Cardiac fibroblast (primary cell): ENCODE results near the gene CFAP141.

Experiments
- DNase-seq, 2 donors: peaks; one replicate each; pipeline versions ENCODE4 v3.0.0 to v3.0.0-alpha.2; 2010; ENCODE audit warnings: low read depth in 2 of 2
- H3K4me3 ChIP-seq, 2 donors: replicated peaks in 1 of 2; 1 replicate in 1 of 2; 2 replicates in 1 of 2; pipeline ENCODE4 v1.5.1; 2011; ENCODE audit warnings: low read depth in 2 of 2, low read length in 2 of 2, mild to moderate bottlenecking in 2 of 2, moderate library complexity in 1 of 2
- TF ChIP-seq, protein P1 (sequence below): IDR thresholded peaks from one replicate; pipeline ENCODE4 v1.5.1; 2011; ENCODE audit warnings: low read depth, mild to moderate bottlenecking, low read length, inconsistent platforms

Gene CFAP141

DNA sequence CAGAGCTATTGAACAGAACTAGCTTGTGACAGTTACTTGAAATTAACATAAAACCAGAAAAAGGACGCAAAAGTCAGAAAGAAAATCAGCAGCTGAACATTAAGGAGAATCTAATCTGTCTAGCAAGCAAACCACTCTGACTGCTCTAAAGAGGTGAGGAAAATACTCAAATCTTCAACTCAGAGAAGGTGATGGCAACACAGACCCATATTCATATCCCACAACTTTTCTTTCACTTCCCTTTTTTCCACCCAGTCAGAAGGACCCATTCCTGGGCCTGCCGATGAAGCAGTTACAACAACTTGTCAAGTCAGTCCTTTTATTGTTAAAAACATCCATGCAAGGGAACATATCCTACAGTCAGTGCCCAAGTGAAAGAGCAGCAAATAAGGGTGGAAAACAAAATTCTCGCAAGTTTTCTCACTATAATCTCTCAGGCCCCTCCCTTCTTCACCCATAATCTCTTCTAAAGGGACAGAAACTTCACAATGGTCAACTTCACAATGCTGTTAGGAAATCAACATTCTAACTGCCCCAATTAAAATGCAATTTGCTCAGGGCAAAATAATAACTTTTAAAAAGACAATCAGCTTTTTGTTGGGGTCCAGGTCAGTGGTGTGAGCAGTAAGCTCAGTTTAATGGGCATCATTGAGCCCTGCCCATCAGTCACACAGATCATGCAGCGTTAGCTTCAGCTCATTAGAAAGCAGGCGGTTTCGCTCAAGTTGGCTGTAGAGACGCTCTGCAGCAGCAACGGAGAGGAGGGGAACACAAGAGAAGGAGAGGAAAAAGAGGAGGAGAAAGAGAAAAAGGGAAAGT, 47.6 kb downstream of the CFAP141 start:
- no peak overlapping the region for H3K4me3 ChIP-seq
- DNase-seq, result no peak
- TF ChIP-seq, protein P1, sequence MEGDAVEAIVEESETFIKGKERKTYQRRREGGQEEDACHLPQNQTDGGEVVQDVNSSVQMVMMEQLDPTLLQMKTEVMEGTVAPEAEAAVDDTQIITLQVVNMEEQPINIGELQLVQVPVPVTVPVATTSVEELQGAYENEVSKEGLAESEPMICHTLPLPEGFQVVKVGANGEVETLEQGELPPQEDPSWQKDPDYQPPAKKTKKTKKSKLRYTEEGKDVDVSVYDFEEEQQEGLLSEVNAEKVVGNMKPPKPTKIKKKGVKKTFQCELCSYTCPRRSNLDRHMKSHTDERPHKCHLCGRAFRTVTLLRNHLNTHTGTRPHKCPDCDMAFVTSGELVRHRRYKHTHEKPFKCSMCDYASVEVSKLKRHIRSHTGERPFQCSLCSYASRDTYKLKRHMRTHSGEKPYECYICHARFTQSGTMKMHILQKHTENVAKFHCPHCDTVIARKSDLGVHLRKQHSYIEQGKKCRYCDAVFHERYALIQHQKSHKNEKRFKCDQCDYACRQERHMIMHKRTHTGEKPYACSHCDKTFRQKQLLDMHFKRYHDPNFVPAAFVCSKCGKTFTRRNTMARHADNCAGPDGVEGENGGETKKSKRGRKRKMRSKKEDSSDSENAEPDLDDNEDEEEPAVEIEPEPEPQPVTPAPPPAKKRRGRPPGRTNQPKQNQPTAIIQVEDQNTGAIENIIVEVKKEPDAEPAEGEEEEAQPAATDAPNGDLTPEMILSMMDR, result no peak

DNA sequence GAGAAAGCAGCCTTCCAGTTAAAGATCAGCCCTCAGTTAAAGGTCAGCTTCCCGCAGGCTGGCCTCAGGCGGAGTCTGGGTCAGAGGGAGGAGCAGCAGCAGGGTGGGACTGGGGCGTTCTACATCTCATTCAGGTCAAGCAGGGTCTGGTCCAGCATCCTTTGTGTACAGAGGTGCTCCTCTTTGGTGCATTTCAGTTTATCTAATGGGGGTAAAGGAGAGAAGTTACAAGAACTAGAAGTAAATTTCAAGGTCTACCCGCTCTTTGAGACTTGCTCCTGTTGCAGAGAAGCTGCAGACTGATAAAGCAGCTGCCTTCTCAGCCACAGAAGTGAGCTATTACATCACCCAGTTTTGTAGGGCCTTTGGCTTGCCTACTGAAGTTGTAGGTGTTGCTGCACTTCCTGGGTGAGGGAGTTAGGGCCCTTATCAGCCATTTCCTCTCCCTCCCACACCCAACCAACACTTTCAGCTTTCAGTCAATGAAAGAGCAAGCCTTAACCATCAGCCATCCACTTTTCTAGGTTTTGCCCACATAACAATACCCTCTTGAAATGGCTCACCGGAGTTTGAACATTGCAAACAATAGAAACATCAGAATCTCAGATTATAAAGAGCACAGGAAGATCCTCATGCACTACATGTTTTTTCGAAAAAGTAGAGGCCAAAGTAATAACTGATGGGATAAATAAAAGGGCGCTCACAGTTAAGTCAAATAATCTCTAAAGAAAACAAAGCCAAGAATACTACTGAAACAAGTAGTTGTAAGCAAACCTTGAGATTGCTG, 48.4 kb downstream of the CFAP141 start:
- TF ChIP-seq, protein P1, result no peak
- DNase-seq, result peak; percentile 50 to 68
- no peak overlapping the region for H3K4me3 ChIP-seq

DNA sequence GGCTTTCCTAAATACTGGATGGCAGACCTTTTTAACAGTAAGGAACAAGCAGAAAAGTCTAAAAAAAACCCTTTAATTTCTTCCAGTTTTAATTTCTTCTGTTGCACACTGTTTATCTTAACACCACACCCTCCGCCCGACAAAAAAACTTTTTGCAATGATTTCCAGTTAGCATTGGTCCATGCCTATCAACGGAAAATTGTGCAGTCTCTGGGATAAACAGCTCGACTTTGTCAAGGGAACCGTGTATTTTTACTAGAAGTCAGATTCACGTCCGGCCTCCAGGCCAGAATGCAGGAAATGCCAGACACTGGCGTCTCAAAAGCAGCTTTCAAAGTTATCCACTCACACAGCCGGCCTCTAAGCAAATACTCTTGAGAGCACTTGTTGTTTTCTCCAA, 50.9 kb downstream of the CFAP141 start:
- DNase-seq, result peak; percentile 67 to 96
- no peak overlapping the region for H3K4me3 ChIP-seq
- TF ChIP-seq, protein P1, result no peak

DNA sequence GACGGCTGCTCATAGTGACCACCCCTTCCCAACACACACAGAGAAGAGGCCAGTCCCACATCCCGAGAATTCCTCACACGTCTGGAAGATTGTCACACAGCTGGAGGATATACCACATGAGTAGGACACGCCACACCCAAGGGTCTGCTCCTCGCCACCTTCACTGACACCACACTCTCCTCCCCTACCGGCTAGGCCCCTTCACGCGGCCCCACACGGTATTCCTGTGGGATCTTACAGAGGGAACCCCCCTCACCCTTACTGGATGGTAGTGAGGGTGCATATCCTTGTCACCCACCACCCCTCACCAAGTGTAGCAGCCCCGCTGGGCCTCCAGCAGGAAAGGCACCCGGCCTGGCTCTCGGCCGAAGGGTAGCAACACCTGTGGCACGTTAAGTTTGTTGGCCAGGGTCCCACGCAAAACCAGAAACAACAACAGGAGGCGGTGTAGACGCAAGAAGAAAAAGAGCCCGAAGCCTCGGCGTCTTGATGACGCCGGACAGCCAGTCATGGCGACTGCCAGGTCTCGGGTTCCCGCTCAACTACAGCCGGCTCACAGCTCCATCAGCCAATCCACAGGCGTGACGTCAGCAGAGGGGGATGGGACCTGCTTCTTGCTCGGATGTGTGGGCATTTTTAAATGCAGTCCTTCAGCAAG, 51.5 kb downstream of the CFAP141 start, which contains the start of gene NUP210L:
Gene NUP210L (minus strand): TSS at position 540 of the 658 bp plus-strand sequence.
- peak; percentile 53 to 86 for DNase-seq
- H3K4me3 ChIP-seq, result no peak within 1 kb of the TSS
- TF ChIP-seq, protein P1, result no peak

DNA sequence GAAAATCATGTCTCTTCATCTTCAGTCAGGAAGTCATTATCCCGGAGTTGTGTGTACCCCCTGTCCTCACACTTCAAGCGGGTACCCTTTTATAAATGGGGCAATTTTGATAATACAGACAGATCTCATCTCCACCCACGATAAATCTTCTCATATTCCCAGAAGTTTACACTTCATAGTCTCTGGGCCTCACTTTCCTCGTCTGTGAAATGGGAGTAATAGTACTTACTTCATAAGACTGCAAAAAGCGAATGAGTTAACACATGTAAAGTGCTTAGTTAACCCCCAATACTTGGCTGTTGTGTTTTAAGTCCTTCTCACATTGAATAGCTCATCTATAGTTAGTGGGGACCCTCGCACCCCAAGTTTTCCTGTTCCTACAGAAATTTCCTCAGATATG, 52.1 kb downstream of the CFAP141 start:
- DNase-seq, result no peak
- TF ChIP-seq, protein P1, result no peak
- no peak overlapping the region for H3K4me3 ChIP-seq

DNA sequence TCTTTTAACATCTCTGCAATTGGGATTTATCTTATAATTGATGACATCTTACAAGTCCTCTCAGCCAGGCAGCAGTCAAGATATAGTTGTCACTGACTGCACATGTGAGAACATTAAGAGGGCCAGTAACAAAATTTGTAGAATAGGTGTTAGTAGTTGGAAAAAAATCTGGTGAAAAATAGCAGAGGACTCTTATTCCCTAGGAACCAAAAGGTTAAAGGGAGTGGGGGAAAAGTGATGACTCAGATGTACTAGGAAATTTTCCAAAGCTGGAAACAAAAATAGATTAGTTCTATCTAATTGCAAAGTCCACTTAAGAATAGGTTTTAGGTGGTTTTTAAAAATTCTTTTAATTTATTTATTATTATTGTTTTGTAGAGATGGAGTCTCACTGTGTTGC, 54.8 kb downstream of the CFAP141 start:
- H3K4me3 ChIP-seq, result no peak overlapping the region
- TF ChIP-seq, protein P1, result no peak
- peak; percentile 36 to 63 for DNase-seq
